ENCODE results near the gene FAM229A. TPM values are rescaled to one million over a fixed set of nuclear protein-coding genes. Genes with fewer than 3 reads are reported as not detected.

The FAM229A gene
- polyA plus RNA-seq, 3 donors: 19.9 TPM; not detected in 2

DNA sequence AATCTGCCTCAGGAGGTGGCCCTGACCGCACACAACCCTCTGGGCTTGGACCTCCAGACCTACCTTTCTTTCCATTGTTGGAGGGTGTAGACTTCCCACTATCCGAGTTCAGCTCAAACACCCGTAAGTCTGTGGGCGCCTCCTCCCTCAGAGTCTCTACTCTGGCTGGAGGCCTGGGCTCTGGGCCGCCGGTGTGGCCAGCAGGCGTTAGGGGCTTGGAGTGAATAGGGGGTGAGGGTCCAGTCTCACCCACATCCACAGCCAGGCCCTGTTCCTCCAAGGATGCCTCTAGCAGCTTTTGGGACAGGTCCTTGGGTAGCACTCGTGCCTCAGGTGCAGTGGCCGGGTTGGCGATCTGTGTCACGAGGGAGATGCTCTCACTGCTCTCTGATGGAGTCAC, 13.9 kb upstream of the FAM229A start:
- H3K4me3 ChIP-seq (replicated peaks in 1 of 3; ENCODE audit: low read depth in 2 of 3, low read length in 3 of 3): no peak overlapping the region
- Mint-ChIP-seq H3K27ac (no peak overlapping the region), H3K27me3 (ENCODE audit: low read depth in 3 of 3) (peaks cover 0 to 5% (median 1%) of the 10 kb centered on the region in 3 donors), H3K9me3 (no peaks in the 10 kb centered on the region), H3K4me3 (no peak overlapping the region), H3K4me1 (peaks cover 3% of the 10 kb centered on the region), H3K36me3 (peaks cover 93 to 97% of the 10 kb centered on the region in 2 donors)
- DNase-seq: no peak
- TF ChIP-seq, protein P1, sequence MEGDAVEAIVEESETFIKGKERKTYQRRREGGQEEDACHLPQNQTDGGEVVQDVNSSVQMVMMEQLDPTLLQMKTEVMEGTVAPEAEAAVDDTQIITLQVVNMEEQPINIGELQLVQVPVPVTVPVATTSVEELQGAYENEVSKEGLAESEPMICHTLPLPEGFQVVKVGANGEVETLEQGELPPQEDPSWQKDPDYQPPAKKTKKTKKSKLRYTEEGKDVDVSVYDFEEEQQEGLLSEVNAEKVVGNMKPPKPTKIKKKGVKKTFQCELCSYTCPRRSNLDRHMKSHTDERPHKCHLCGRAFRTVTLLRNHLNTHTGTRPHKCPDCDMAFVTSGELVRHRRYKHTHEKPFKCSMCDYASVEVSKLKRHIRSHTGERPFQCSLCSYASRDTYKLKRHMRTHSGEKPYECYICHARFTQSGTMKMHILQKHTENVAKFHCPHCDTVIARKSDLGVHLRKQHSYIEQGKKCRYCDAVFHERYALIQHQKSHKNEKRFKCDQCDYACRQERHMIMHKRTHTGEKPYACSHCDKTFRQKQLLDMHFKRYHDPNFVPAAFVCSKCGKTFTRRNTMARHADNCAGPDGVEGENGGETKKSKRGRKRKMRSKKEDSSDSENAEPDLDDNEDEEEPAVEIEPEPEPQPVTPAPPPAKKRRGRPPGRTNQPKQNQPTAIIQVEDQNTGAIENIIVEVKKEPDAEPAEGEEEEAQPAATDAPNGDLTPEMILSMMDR (IDR thresholded peaks at IDR 0.05): no peak
- 97% methylated on average over 4 of the region's 11 CpGs for WGBS (ENCODE audit: insufficient coverage)
- H2AFZ ChIP-seq (ENCODE audit: insufficient read depth, low read depth, low read length, poor library complexity, severe bottlenecking): no peak overlapping the region
- H3K27ac ChIP-seq (ENCODE audit: low read depth in 1 of 2, low read length in 2 of 2): no peak overlapping the region
- no peaks in the 10 kb centered on the region for H3K27me3 ChIP-seq (ENCODE audit: control insufficient read depth in 2 of 2, insufficient read depth in 2 of 2, low read length in 2 of 2)
- no peaks in the 10 kb centered on the region for H3K9me3 ChIP-seq (replicated peaks in 1 of 2; ENCODE audit: control insufficient read depth in 1 of 2, insufficient read depth in 1 of 2, low read length in 2 of 2)
- peaks cover 79 to 98% of the 10 kb centered on the region in 2 donors for H3K36me3 ChIP-seq (replicated peaks in 1 of 2; ENCODE audit: control insufficient read depth in 1 of 2, insufficient read depth in 2 of 2, low read length in 2 of 2)
- intact Hi-C loops (cut with micrococcal nuclease): loop anchor here in 1 of 2 donors (10.0 kb wide), 1 partner anchor 161 kb away; no protein-coding TSS in a partner anchor
- no peaks in the 10 kb centered on the region for H3K79me2 ChIP-seq (ENCODE audit: insufficient read depth, low read length)
- no peak overlapping the region for H3K9ac ChIP-seq (ENCODE audit: insufficient read depth, low read length, poor library complexity, severe bottlenecking)
- no peaks in the 10 kb centered on the region for H3K4me1 ChIP-seq (ENCODE audit: control insufficient read depth in 1 of 2, insufficient read depth in 2 of 2, low read length in 2 of 2)
- no peak overlapping the region for H3K4me2 ChIP-seq (replicated peaks; ENCODE audit: extremely low read depth, low read length, poor library complexity, severe bottlenecking)
- peaks cover 16% of the 10 kb centered on the region for H4K20me1 ChIP-seq (ENCODE audit: insufficient read depth, low read length)

DNA sequence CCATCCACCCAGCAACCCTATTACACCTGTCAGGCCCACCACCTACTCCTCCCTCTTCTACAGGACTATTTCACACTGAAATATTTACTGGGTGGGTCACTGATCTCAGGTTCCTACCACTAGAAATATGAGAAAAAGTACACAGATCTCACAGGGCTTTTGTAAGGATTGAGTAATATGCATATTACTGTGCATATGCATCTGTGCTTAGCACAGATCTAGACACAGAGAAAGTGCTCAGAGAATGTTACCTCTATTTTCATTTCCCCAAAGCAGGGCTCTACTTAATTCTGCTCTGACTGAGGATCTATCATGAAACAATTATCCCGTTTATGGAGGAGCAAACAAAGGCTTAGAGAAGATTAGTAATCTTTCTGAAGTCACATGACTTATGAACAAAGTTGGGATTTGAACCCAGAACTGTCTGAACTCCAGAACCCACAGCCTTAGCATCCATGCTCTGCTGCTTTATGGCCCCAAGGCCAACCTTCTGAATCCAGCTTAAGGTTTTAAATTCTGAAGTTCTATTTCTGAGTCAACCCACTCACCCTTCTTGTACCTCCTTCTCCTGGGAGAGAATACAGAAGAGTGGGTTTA, 11.8 kb upstream of the FAM229A start:
- Histone ChIP-seq H3K4me2 (replicated peaks; ENCODE audit: extremely low read depth, low read length, poor library complexity, severe bottlenecking) (no peak overlapping the region), H3K36me3 (replicated peaks in 1 of 2; ENCODE audit: control insufficient read depth in 1 of 2, insufficient read depth in 2 of 2, low read length in 2 of 2) (peaks cover 65 to 90% of the 10 kb centered on the region in 2 donors), H3K9ac (ENCODE audit: insufficient read depth, low read length, poor library complexity, severe bottlenecking) (no peak overlapping the region), H4K20me1 (ENCODE audit: insufficient read depth, low read length) (peaks cover 16% of the 10 kb centered on the region), H3K9me3 (replicated peaks in 1 of 2; ENCODE audit: control insufficient read depth in 1 of 2, insufficient read depth in 1 of 2, low read length in 2 of 2) (no peaks in the 10 kb centered on the region), H3K27me3 (ENCODE audit: control insufficient read depth in 2 of 2, insufficient read depth in 2 of 2, low read length in 2 of 2) (no peaks in the 10 kb centered on the region), H3K4me3 (replicated peaks in 1 of 3; ENCODE audit: low read depth in 2 of 3, low read length in 3 of 3) (no peak overlapping the region), H3K4me1 (ENCODE audit: control insufficient read depth in 1 of 2, insufficient read depth in 2 of 2, low read length in 2 of 2) (no peaks in the 10 kb centered on the region), H3K79me2 (ENCODE audit: insufficient read depth, low read length) (no peaks in the 10 kb centered on the region), H2AFZ (ENCODE audit: insufficient read depth, low read depth, low read length, poor library complexity, severe bottlenecking) (no peak overlapping the region), H3K27ac (ENCODE audit: low read depth in 1 of 2, low read length in 2 of 2) (no peak overlapping the region)
- Mint-ChIP-seq H3K4me3 (no peak overlapping the region), H3K27me3 (ENCODE audit: low read depth in 3 of 3) (peaks cover 0 to 3% (median 1%) of the 10 kb centered on the region in 3 donors), H3K4me1 (peaks cover 3% of the 10 kb centered on the region), H3K36me3 (peaks cover 79 to 90% of the 10 kb centered on the region in 2 donors), H3K9me3 (no peaks in the 10 kb centered on the region), H3K27ac (no peak overlapping the region)
- 100% methylated on average over 1 of the region's 1 CpG for WGBS (ENCODE audit: insufficient coverage)
- no peak for DNase-seq
- TF ChIP-seq, protein P1 (IDR thresholded peaks at IDR 0.05): no peak
- intact Hi-C loops (cut with micrococcal nuclease): loop anchor here (2.0 to 10.0 kb wide), 3 partner anchors 39 to 159 kb away; no protein-coding TSS in a partner anchor

All from CD14-positive monocyte (primary cell).